HepG2 (cell line): ENCODE data around the gene BAZ1B. TPM values are rescaled to one million over a fixed set of nuclear protein-coding genes. Genes with fewer than 3 reads are reported as not detected.
A peak's percentile ranks its signal among the peaks of the same experiment; 100 is the strongest.

Experiments
- BORCS8-MEF2B ChIP-seq: sonication (generic); formaldehyde crosslinking; IDR thresholded peaks from 2 replicates; pipeline ENCODE4 v1.8.0; 2022; ENCODE audit warnings: mild to moderate bottlenecking, missing genetic modification reagents
- CBX5 ChIP-seq: sonication (generic); formaldehyde crosslinking; IDR thresholded peaks from 2 replicates; pipeline ENCODE4 v1.4.0; 2020; ENCODE audit warnings: missing genetic modification reagents, borderline replicate concordance
- CHD4 ChIP-seq: fragments of 200-600 bp; sonication (generic); IDR thresholded peaks from 2 replicates; pipeline ENCODE4 v1.7.0; 2017; ENCODE audit warnings: mild to moderate bottlenecking, low read length, borderline replicate concordance
- HOXA7 ChIP-seq: sonication (generic); formaldehyde crosslinking; IDR thresholded peaks from 2 replicates; pipeline ENCODE4 v1.8.1; 2022; ENCODE audit warnings: mild to moderate bottlenecking, missing genetic modification reagents, moderate library complexity
- KAT2B ChIP-seq: fragments of 150-350 bp; IDR thresholded peaks from 2 replicates; pipeline ENCODE4 v1.6.1; 2014; ENCODE audit warnings: low read depth, low read length, borderline replicate concordance
- KAT8 ChIP-seq: IDR thresholded peaks from 2 replicates; pipeline ENCODE4 v1.6.1; 2016; ENCODE audit warnings: missing genetic modification reagents, missing compliant biosample characterization
- MAFG ChIP-seq: sonication (generic); formaldehyde crosslinking; IDR thresholded peaks from 2 replicates; pipeline ENCODE4 v1.5.1; 2020; ENCODE audit warnings: mild to moderate bottlenecking, missing genetic modification reagents
- MXD4 ChIP-seq: IDR thresholded peaks from 2 replicates; pipeline ENCODE4 v1.6.1; 2016; ENCODE audit warnings: mild to moderate bottlenecking, missing biosample characterization, missing genetic modification reagents
- NONO ChIP-seq, 2 experiments: fragments of 450-650 bp in 1 of 2; sonication (generic) in 1 of 2; formaldehyde crosslinking in 1 of 2; IDR thresholded peaks in 1 of 2; conservative IDR thresholded peaks in 1 of 2; 2 replicates each; pipeline versions ENCODE4 v1.6.1 to v1.8.0; 2017 to 2022; ENCODE audit warnings: mild to moderate bottlenecking in 1 of 2, missing genetic modification reagents in 1 of 2, moderate library complexity in 1 of 2
- POLR2AphosphoS5 ChIP-seq: IDR thresholded peaks from 2 replicates; pipeline ENCODE4 v1.6.1; 2012; ENCODE audit warnings: low read depth, low read length
- PPARG ChIP-seq: conservative IDR thresholded peaks from 2 replicates; pipeline ENCODE4 v1.6.1; 2016; ENCODE audit warnings: missing biosample characterization, missing genetic modification reagents
- RARA ChIP-seq: IDR thresholded peaks from 2 replicates; pipeline ENCODE4 v1.6.1; 2016; ENCODE audit warnings: missing genetic modification reagents, missing compliant biosample characterization
- SRY ChIP-seq: sonication (generic); formaldehyde crosslinking; IDR thresholded peaks from 2 replicates; pipeline ENCODE4 v1.8.0; 2022; ENCODE audit warnings: mild to moderate bottlenecking, missing genetic modification reagents
- SYNCRIP ChIP-seq: fragments of 200-400 bp; formaldehyde crosslinking; IDR thresholded peaks from 2 replicates; pipeline ENCODE4 v1.6.1; 2018; ENCODE audit warnings: mild to moderate bottlenecking, low read depth, low read length; ENCODE audit not compliant: insufficient read depth
- TBP ChIP-seq: sonication (generic); formaldehyde crosslinking; IDR thresholded peaks from 2 replicates; pipeline ENCODE4 v1.5.0; 2020; ENCODE audit warnings: missing genetic modification reagents
- TEAD2 ChIP-seq: sonication (generic); formaldehyde crosslinking; IDR thresholded peaks from 2 replicates; pipeline ENCODE4 v1.9.0; 2021; ENCODE audit warnings: missing genetic modification reagents
- TSC22D2 ChIP-seq: sonication (generic); formaldehyde crosslinking; IDR thresholded peaks from 2 replicates; pipeline ENCODE4 v1.5.1; 2020; ENCODE audit warnings: missing genetic modification reagents, mild to moderate bottlenecking, borderline replicate concordance
- ZBTB8A ChIP-seq: sonication (generic); formaldehyde crosslinking; IDR thresholded peaks from 2 replicates; pipeline ENCODE4 v1.4.0; 2020; ENCODE audit warnings: mild to moderate bottlenecking, low read depth, missing genetic modification reagents, borderline replicate concordance
- ZFX ChIP-seq: sonication (generic); formaldehyde crosslinking; IDR thresholded peaks from 2 replicates; pipeline ENCODE4 v1.4.0; 2020; ENCODE audit warnings: mild to moderate bottlenecking, low read depth, missing genetic modification reagents, moderate library complexity
- ZKSCAN8 ChIP-seq: IDR thresholded peaks from 2 replicates; pipeline ENCODE4 v1.6.1; 2016; ENCODE audit warnings: borderline replicate concordance, missing genetic modification reagents, missing compliant biosample characterization
- ZNF329 ChIP-seq: sonication (generic); formaldehyde crosslinking; IDR thresholded peaks from 2 replicates; pipeline ENCODE4 v1.9.0; 2021; ENCODE audit warnings: low read depth, mild to moderate bottlenecking, missing genetic modification reagents
- ZNF547 ChIP-seq: sonication (generic); formaldehyde crosslinking; IDR thresholded peaks from 2 replicates; pipeline ENCODE4 v1.5.1; 2020; ENCODE audit warnings: mild to moderate bottlenecking, missing genetic modification reagents
- polyA plus RNA-seq, 8 experiments: library from polyadenylated mRNA; depleted of rRNA in 3 of 8; stranded (reverse) in 7 of 8; unstranded in 1 of 8; fragments of >200 nt; fragmentation: Illumina TruSeq in 4 of 8; extraction: Trizol in 4 of 8; gene quantifications; 2 replicates each; pipeline versions ENCODE4 v1.2.1 to v1.2.3, GENCODE V29; 2011 to 2016; ENCODE audit warnings: low read depth in 4 of 8, missing spikeins in 1 of 8, mixed read lengths in 1 of 8; ENCODE audit not compliant: insufficient read depth in 1 of 8
- total RNA-seq, 5 experiments: library from RNA; depleted of rRNA; stranded (reverse); fragments of >200 nt; fragmentation: Illumina TruSeq; extraction: Trizol; gene quantifications; 2 replicates each; pipeline ENCODE4 v1.2.3, GENCODE V29; 2016; ENCODE audit warnings: low read depth in 1 of 5
- TF ChIP-seq, protein P1 (sequence below): sonication (generic); formaldehyde crosslinking; IDR thresholded peaks from 2 replicates; pipeline ENCODE4 v1.8.0; 2022; ENCODE audit warnings: missing genetic modification reagents, mild to moderate bottlenecking, inconsistent platforms, borderline replicate concordance
- TF ChIP-seq, protein P2 (sequence below): sonication (generic); formaldehyde crosslinking; IDR thresholded peaks from 2 replicates; pipeline ENCODE4 v1.5.1; 2020; ENCODE audit warnings: missing genetic modification reagents, mild to moderate bottlenecking, borderline replicate concordance
- TF ChIP-seq, protein P3 (sequence below): IDR thresholded peaks from 2 replicates; pipeline ENCODE4 v1.6.1; 2016; ENCODE audit warnings: low read depth, borderline replicate concordance
- TF ChIP-seq, protein P4 (sequence below): sonication (generic); formaldehyde crosslinking; IDR thresholded peaks from 2 replicates; pipeline ENCODE4 v1.8.1; 2023; ENCODE audit warnings: mild to moderate bottlenecking, missing genetic modification reagents

BAZ1B gene
- total and polyA plus RNA-seq, 2 of the 13 experiments (the other 11 are each of a cell fraction or from before 2014, with no cell fraction given): 18.6 to 69.4 TPM

DNA sequence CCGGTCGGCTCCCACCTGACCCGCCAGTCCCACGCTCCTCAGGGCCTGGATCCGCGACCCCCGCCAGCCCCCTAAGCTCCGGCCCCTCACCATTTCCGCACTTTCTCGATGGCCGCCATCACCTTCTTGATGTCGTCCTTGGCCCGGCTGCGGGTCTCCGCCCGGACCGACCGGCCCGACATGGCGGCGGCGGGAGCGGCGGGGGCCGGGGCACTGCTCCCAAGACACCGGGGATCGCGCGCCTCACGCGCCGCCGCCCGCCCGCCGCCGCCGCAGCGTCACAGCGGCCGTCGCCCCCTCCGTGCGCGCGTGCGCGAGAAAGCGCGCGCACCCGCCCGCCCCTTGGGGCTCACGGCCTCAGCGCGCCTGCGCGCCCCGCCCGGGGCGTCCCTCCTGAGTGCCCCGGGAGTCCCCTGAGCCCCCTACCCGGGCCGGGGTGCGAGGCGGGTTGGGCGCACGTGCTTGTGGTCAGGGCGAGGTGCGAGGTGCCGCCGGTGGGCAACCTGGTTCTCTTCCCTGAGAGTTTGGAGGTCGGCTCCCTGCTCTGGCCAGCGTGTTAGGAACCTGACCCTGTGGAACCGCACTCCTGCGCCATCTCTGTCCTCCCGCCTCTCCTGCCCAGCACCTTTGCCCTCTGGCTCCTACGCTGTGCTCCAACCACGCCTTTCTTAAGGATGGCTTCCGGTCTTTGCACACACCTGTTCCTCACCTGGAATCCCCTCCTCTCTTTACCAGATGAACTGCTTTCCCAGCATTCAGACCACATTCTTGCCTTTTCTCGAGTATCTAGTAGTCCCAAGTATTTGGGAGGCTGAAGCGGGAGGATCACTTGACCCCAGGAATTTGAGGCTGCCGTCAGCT lies 35.5 kb upstream of the BAZ1B start, which contains the start of gene BCL7B (continued):
- TF ChIP-seq, protein P1, sequence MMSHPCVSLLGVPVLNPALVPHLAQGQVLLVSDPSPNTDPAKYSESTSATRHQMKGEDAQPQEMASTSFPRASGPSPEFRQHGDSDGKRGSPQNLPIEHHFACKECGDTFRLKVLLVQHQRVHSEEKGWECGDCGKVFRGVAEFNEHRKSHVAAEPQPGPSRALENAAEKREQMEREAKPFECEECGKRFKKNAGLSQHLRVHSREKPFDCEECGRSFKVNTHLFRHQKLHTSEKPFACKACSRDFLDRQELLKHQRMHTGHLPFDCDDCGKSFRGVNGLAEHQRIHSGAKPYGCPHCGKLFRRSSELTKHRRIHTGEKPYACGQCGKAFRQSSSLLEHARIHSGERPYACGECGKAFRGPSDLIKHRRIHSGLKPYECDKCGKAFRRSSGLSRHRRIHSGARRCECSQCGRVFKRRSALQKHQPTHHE: peak; percentile 99
- TF ChIP-seq, protein P2, sequence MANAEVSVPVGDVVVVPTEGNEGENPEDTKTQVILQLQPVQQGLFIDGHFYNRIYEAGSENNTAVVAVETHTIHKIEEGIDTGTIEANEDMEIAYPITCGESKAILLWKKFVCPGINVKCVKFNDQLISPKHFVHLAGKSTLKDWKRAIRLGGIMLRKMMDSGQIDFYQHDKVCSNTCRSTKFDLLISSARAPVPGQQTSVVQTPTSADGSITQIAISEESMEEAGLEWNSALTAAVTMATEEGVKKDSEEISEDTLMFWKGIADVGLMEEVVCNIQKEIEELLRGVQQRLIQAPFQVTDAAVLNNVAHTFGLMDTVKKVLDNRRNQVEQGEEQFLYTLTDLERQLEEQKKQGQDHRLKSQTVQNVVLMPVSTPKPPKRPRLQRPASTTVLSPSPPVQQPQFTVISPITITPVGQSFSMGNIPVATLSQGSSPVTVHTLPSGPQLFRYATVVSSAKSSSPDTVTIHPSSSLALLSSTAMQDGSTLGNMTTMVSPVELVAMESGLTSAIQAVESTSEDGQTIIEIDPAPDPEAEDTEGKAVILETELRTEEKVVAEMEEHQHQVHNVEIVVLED (CRISPR knock-in tag): peak; percentile 91
- TF ChIP-seq, protein P3, sequence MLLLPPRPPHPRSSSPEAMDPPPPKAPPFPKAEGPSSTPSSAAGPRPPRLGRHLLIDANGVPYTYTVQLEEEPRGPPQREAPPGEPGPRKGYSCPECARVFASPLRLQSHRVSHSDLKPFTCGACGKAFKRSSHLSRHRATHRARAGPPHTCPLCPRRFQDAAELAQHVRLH (CRISPR knock-in tag): peak; percentile 91; the same call in 1 of the 2 replicates
- TF ChIP-seq CHD4 (no peak), CBX5 (no peak), ZNF329 (peak; percentile 67; the same call in 1 of the 2 replicates), SRY (peak; percentile 98), TSC22D2 (CRISPR knock-in tag) (peak; percentile 90; the same call in 1 of the 2 replicates), MXD4 (CRISPR knock-in tag) (no peak), POLR2AphosphoS5 (peak; percentile 50; the same call in 1 of the 2 replicates), TEAD2 (CRISPR knock-in tag) (peak; percentile 96), HOXA7 (no peak), ZNF547 (peak; percentile 99), NONO (IDR thresholded peaks at IDR 0.05) (no peak), NONO (CRISPR knock-in tag; conservative IDR thresholded peaks at IDR 0.05) (peak; percentile 67), SYNCRIP (no peak), RARA (0 out of 2 replicates have a peak, but pooled peaks have one; percentile 24), ZBTB8A (CRISPR knock-in tag) (peak; percentile 69; the same call in 1 of the 2 replicates), TBP (CRISPR knock-in tag) (no peak), ZKSCAN8 (CRISPR knock-in tag) (no peak), ZFX (CRISPR knock-in tag) (peak; percentile 55), MAFG (CRISPR knock-in tag) (no peak), KAT8 (CRISPR knock-in tag) (peak; percentile 12; the same call in 1 of the 2 replicates), PPARG (CRISPR knock-in tag) (peak; percentile 65; the same call in 1 of the 2 replicates), KAT2B (no peak), BORCS8-MEF2B (CRISPR knock-in tag) (peak; percentile 96)
- TF ChIP-seq, protein P4, sequence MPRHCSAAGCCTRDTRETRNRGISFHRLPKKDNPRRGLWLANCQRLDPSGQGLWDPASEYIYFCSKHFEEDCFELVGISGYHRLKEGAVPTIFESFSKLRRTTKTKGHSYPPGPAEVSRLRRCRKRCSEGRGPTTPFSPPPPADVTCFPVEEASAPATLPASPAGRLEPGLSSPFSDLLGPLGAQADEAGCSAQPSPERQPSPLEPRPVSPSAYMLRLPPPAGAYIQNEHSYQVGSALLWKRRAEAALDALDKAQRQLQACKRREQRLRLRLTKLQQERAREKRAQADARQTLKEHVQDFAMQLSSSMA: peak; percentile 94
